ENCODE results near the gene PLA2G4A. TPM values are rescaled to one million over a fixed set of nuclear protein-coding genes. Genes with fewer than 3 reads are reported as not detected.

Gene PLA2G4A
- polyA plus RNA-seq, 1 experiment = 0.48 TPM

- Histone ChIP-seq H3K36me3 (ENCODE audit: control insufficient read depth, insufficient read depth, low read length) (no peaks in the 10 kb centered on the region), H3K4me3 (ENCODE audit: low read depth, low read length) (no peak overlapping the region), H3K27me3 (ENCODE audit: control insufficient read depth, insufficient read depth, low read length) (no peaks in the 10 kb centered on the region; the same call in 1 of the 2 replicates)
- POLR2A ChIA-PET = no interaction called here
- no peak for DNase-seq (ENCODE audit: low read depth)
- CTCF ChIA-PET = no interaction called here
- no peak for TF ChIP-seq CTCF (IDR thresholded peaks at IDR 0.05; ENCODE audit: insufficient read depth, low read depth, low read length)
Observed at GRCh38 chr1:186854102-186854501, 25.4 kb downstream of the PLA2G4A start.

DNA sequence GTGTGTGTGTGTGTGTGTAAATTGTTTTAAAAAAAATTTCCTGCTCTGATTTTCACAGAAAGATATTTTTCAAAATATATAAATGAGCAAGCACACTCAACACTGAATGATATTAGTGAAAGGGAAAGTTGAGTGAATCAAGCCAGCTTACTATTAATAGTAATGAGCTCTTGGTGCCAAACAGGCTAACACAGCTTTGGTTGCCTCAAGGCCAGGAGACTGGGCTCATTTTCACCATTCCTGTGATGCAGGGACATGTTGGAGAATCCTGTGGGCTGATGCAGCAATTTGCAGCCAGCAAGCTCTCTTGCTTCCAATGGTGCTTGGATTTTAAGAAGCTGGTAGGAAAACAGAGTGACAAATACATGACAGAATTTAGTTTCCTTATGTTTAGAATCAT is 30.2 kb downstream of the PLA2G4A start:
- H3K4me3 ChIP-seq (ENCODE audit: low read depth, low read length) = no peak overlapping the region
- H3K36me3 ChIP-seq (ENCODE audit: control insufficient read depth, insufficient read depth, low read length) = no peaks in the 10 kb centered on the region
- H3K27me3 ChIP-seq (ENCODE audit: control insufficient read depth, insufficient read depth, low read length) = no peaks in the 10 kb centered on the region; the same call in 1 of the 2 replicates
- POLR2A ChIA-PET = interaction anchor here (0.6 kb wide), 1 partner anchor 581 kb away, joined by 11 read pairs; no protein-coding TSS in a partner anchor
- CTCF ChIA-PET = no interaction called here
- no peak for DNase-seq (ENCODE audit: low read depth)
- TF ChIP-seq CTCF (IDR thresholded peaks at IDR 0.05; ENCODE audit: insufficient read depth, low read depth, low read length) = no peak

GRCh38 chr1:186859995-186860394 is 31.2 kb downstream of the PLA2G4A start:
- Histone ChIP-seq H3K27me3 (ENCODE audit: control insufficient read depth, insufficient read depth, low read length) (no peaks in the 10 kb centered on the region; the same call in 1 of the 2 replicates), H3K4me3 (ENCODE audit: low read depth, low read length) (no peak overlapping the region), H3K36me3 (ENCODE audit: control insufficient read depth, insufficient read depth, low read length) (no peaks in the 10 kb centered on the region)
- DNase-seq (ENCODE audit: low read depth) = no peak
- CTCF ChIA-PET = no interaction called here
- POLR2A ChIA-PET = no interaction called here
- TF ChIP-seq CTCF (IDR thresholded peaks at IDR 0.05; ENCODE audit: insufficient read depth, low read depth, low read length) = no peak

- no peaks in the 10 kb centered on the region for H3K27me3 ChIP-seq (ENCODE audit: control insufficient read depth, insufficient read depth, low read length)
- TF ChIP-seq CTCF (IDR thresholded peaks at IDR 0.05; ENCODE audit: insufficient read depth, low read depth, low read length) = no peak
- no peak overlapping the region for H3K4me3 ChIP-seq (ENCODE audit: low read depth, low read length)
- POLR2A ChIA-PET = no interaction called here
- CTCF ChIA-PET = interaction anchor here (0.6 kb wide), 1 partner anchor 213 kb away, joined by 3 read pairs; no protein-coding TSS in a partner anchor
- no peak for DNase-seq (ENCODE audit: low read depth)
- no peaks in the 10 kb centered on the region for H3K36me3 ChIP-seq (ENCODE audit: control insufficient read depth, insufficient read depth, low read length)
Observed at GRCh38 chr1:186864296-186864695, 35.5 kb downstream of the PLA2G4A start.

- no peak for TF ChIP-seq CTCF (IDR thresholded peaks at IDR 0.05; ENCODE audit: insufficient read depth, low read depth, low read length)
- H3K27me3 ChIP-seq (ENCODE audit: control insufficient read depth, insufficient read depth, low read length) = no peaks in the 10 kb centered on the region
- DNase-seq (ENCODE audit: low read depth) = no peak
- H3K4me3 ChIP-seq (ENCODE audit: low read depth, low read length) = no peak overlapping the region
- ChIA-PET CTCF (no interaction called here), POLR2A (no interaction called here)
- H3K36me3 ChIP-seq (ENCODE audit: control insufficient read depth, insufficient read depth, low read length) = no peaks in the 10 kb centered on the region
Observed at GRCh38 chr1:186865253-186865652, 36.5 kb downstream of the PLA2G4A start.
